ENCODE results near the gene XK.
"Not testable (repeated sequence)": the region's sequence is repeated elsewhere in the genome, so short reads cannot be mapped to it uniquely, and the experiment has no call there.

XK gene

DNA sequence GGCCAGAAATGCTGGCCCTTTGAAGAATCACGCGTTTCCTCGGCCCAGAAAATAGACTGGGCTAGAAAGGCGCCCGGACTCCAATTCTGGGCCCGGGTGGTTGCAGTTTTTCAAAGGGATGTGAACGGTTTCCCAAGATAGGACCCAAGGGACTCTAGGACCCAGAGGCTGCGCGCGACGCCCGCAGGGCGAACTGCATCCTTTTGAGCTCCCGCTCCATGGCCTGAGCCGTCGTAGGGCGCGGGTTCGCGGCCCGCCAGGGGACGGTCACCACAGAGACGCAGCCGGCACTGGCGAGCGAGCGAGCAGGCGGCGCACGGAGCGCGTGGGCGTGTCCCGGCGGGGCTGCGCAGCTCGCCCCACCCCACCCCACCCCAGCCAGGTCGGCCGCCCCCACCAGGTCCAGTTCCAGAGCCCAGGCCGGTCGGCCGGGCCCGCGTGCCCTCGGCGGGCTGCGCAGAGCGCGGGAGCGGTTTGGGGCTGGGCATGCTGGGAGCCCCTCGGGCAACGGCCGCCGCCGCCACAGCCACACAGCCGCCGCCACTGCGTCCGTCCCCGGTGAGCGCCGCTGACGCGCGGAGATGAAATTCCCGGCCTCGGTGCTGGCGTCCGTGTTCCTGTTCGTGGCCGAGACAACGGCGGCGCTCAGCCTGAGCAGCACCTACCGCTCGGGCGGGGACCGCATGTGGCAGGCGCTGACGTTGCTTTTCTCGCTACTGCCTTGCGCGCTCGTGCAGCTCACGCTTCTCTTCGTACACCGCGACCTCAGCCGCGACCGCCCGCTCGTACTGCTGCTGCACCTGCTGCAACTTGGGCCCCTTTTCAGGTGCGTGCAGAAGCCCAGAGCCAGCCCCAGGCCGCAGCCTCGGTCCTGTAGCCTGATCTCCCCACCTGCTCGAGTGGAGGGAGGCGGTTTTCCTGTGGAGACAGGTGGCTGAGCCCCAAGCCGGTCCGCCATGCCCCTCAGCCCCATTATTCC is at the start of gene XK:
Gene XK (plus strand): TSS at position 411 of the 979 bp plus-strand sequence. CDS start 171 bp downstream, at position 582.
- DNase-seq (ENCODE audit: low read depth) = no peak

DNA sequence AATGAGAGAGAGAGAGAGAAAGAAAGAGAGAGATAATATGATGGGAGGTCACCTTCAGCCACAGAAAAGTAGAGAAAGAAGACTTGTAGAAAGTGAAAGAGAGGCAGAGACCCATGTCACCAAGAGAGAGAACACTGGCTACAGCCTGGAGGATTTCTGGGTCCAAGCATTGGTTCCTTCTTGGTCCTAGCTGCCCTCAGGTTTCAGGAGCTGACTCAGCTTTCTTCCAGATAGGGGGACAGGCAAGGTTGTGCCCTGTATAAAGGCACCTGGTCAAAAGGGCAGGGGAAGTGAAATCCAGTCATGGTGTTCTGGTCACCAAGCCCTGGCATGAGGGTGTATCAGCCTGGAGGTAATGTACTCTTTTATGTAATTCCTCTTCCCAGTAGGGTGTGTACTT is 47.5 kb upstream of the XK start:
- no peak for DNase-seq (ENCODE audit: low read depth)

- no peak for DNase-seq (ENCODE audit: low read depth)
Observed at GRCh38 chrX:37640142-37640541, 45.4 kb upstream of the XK start.

DNA sequence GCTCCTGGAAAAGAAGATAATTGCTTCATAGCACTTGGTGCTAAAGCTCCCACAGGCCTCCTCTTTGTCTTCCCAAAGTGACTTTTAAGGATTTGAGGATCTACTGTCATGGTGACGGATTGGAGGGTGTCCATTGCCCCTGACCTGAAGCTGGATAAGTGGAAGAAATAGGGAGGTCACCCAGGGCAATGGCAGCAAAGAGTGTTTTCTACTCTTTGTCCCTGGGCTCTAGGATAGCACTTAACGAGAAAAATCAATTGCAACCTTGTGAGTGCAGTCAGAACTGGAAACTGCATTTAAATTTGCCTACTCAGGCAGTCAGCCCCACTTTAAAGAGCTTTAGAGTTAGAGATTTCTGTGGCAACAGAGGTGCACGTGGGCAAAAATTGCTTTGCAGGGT is 43.7 kb upstream of the XK start:
- DNase-seq (ENCODE audit: low read depth) = no peak

GRCh38 chrX:37644381-37645305 is 40.9 kb upstream of the XK start:
- no peak for DNase-seq (ENCODE audit: low read depth)

GRCh38 chrX:37646254-37646653 is 39.3 kb upstream of the XK start:
- DNase-seq (ENCODE audit: low read depth) = no peak

- not testable (repeated sequence) for DNase-seq (ENCODE audit: low read depth)
Observed at GRCh38 chrX:37650879-37651278, 34.7 kb upstream of the XK start.

- no peak for DNase-seq (ENCODE audit: low read depth)
Observed at GRCh38 chrX:37651921-37652452, 33.6 kb upstream of the XK start.

DNA sequence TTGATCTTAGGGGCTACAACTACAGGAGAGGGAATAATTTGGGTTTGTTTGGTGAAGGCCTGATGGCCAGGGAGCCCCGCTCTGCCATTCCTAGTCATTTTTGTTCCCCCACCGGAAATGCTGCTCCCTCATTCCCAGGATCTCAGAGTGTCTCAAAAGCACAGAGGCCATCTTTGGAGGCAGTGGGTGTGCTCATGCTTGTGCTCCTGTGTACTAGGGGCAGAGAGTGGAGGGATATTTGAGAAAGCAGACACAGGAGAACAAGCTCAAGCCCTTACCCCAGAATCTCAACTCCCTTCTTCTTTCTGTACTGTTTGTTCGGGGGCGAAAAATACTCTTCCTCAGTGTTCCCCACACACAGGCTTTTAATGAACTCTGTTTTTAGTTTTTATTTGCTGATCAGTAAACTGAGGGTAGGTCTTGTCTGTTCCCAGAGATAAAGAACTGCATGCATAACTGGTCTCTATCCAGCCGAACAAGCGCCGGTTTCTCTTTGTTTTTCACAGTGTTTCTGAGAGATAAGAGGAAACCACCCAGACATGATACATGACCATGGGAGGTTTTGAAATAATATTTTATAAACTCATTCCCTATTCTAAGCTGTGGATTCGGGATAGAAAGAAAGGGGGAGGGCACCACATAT is 32.9 kb upstream of the XK start:
- DNase-seq (ENCODE audit: low read depth) = no peak

DNA sequence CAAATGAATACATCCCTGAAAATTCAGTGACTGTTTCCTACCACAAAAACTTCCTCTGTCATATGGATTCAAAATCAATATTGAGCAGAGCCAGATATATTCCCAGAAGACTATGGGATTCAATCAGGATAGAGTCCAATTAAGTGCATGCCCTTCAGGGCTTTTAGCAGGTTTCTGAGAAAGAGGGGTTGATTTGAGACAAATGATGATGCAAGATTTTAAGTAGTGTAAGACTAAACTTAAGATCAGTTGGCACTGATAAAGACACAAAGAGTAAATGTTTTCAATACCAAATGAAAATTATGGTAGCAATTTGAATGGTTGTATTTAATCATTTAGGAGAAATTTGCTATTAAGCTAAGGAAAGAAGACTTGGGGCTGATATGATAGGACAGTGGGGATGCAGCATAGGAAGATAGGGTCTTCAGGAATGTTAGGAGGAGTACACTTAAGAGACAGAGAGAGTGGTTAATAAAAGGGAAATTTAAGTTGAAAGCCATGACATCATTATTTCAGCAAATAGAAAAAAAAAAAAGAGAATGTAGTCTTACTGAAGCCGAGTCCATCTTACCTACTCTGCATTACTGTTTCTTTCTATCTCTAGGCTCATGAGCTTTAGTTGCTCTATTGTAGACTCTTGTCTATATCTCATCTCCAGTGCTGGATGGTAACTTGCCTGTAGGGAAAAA is 32.0 kb upstream of the XK start:
- no peak for DNase-seq (ENCODE audit: low read depth)

GRCh38 chrX:37658343-37659030 is 27.1 kb upstream of the XK start:
- DNase-seq (ENCODE audit: low read depth) = no peak

DNA sequence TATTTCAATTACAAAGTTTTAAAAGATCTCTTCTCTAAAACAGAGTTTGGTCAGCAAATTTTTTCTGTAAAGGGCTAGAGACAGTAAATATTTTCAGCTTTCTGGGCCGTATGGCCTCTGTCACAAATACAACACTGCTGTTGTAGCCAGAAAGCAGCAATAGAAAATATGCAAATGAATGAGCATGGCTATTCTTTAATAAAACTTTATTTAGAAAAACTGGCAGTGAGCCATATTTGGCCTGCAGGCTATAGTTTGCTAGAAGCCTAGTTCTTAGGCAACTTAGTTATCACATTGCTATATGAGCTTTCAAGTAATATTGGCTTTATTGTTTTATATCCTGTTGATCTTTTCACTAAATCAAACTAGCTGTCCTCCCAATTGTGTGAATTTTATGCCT is 26.5 kb upstream of the XK start:
- DNase-seq (ENCODE audit: low read depth) = no peak

GRCh38 chrX:37662181-37662580 is 23.4 kb upstream of the XK start:
- DNase-seq (ENCODE audit: low read depth) = no peak

DNA sequence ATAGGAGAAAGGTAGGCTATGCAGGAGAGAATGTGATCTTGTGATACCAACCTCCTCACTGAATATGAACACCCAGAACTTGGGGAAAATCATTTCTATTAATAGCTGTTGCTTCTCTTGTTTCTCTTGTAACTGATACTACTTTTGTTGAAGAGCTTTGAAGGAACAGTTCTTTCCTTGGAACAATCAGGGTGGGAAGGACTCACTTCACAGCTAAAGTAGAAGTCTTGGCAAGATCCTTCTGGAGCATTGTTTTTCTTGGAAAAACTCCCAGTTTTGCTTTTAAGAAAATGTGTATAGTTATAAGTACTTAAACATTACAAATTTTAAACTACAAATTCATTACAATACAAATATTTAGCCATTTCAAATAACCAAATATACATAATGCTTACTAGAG is 19.1 kb upstream of the XK start:
- DNase-seq (ENCODE audit: low read depth) = no peak

GRCh38 chrX:37667141-37667540 is 18.4 kb upstream of the XK start:
- DNase-seq (ENCODE audit: low read depth) = no peak

DNA sequence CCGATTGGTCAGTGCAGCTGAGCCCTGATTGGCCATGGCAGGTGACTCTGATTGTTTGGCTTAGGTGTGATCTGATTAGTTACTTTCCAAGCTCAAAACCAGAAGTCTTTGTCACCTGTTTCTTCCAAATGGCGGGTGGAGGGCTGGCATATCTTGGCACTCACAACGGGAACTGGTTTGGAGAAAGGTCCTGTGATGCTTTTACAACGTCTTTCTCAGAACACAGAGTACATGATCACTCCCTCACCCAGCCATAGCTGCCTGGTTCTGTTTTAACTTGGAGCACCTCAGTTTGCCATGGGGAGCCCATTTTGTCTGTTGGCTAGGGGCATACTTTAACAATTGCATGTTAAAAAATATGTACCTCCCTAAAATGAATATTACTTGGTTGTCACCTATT is 13.0 kb upstream of the XK start:
- no peak for DNase-seq (ENCODE audit: low read depth)

GRCh38 chrX:37676811-37677210 is 8.8 kb upstream of the XK start:
- no peak for DNase-seq (ENCODE audit: low read depth)

DNA sequence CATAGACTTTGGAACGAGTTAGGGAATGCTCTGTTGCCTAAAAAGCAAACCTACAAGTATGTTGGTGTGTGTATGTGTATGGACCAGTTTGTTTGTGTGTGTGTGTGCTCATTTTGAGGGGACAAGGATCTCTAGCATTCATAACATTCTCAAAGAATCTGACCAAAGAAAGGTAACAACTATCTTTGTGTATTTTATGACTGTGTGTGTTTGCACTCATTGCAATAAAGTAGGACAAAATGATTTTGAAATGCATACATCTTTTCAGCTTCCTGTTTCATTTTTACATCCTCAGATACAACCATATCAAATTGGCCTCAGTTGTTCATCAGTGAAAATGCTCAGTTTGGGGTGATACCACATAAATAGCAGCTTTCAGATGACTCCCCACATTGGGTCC is 8.3 kb upstream of the XK start:
- no peak for DNase-seq (ENCODE audit: low read depth)

- no peak for DNase-seq (ENCODE audit: low read depth)
Observed at GRCh38 chrX:37677765-37678164, 7.8 kb upstream of the XK start.

DNA sequence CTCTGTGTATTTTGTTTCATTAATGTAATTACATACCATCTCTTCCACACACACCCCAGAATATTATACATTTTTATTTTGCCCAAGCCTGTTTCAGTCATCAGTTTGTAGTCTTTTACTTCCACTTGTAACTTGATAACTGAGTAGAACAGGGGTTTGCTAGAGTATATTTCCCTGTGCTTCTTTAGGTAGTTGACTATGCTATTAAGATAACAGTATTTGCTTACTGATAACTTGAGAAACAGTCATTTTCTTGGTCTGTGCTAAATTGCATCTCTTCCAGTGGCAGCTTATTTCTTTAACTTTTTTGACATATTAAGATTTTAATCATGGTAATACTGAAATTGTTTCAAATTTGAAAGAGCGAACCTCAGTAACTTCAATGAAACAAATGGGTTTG is 7.0 kb upstream of the XK start:
- DNase-seq (ENCODE audit: low read depth) = no peak

DNA sequence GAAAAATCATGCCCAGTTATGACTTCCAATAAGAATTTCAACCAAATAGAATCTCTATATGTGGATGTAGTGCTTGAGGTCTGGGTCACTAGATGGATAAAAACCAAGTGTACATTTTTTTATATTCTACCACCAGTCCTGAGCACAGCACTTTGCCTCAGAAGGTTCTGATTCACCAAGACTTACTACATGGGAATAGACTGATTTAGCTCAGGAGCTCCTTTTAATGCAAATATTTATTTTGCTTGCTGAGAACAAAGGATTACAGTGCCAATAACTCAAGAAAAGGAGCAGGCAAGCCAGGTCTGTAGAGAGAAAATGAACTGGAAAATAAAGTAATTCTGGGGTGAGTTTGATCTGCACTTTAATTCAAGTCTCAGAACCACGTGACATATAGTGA is 6.4 kb upstream of the XK start:
- no peak for DNase-seq (ENCODE audit: low read depth)
